Hematopoietic multipotent progenitor cell treated with erythropoietin and hydrocortisone succinate and interleukin-3 and kit ligand, for 6 days (in vitro differentiated cells): ENCODE measurements around the gene SIM1.

Experiments
- DNase-seq: peaks from one replicate; pipeline ENCODE4 v3.0.0-alpha.2; 2015

Gene SIM1

DNA sequence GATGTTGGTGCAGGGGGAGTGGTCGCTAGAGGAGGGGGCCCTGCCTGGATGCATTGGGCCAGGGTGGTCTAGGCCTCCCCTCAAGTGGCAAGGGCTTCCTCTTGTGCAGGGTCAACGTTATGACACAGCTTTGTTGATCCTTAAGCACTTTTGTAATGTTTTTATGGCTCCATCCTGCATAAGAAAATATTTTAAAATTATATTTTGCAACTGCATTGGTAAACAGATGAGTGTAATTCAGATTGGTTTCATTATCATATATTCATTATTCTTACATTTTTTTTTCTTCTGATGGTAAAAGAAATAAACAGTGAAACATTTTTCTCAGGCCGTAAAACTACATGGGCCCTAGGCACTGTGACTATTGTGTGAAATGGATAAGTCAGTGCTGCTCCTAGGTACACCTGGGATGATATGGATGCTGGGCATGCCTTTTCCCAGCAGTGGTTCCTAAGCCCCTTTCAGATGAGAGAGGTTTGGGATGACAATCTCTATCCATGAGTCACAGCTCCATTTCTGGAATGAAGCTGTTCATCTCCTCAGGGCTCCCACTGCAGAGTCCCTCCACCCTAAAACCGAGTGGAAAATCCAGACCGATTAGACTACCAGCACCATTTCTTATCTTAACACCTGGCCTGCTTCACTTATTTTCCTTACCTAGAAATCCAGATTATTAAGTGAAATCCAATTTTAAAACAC, 5.8 kb upstream of the SIM1 start:
- no peak for DNase-seq

DNA sequence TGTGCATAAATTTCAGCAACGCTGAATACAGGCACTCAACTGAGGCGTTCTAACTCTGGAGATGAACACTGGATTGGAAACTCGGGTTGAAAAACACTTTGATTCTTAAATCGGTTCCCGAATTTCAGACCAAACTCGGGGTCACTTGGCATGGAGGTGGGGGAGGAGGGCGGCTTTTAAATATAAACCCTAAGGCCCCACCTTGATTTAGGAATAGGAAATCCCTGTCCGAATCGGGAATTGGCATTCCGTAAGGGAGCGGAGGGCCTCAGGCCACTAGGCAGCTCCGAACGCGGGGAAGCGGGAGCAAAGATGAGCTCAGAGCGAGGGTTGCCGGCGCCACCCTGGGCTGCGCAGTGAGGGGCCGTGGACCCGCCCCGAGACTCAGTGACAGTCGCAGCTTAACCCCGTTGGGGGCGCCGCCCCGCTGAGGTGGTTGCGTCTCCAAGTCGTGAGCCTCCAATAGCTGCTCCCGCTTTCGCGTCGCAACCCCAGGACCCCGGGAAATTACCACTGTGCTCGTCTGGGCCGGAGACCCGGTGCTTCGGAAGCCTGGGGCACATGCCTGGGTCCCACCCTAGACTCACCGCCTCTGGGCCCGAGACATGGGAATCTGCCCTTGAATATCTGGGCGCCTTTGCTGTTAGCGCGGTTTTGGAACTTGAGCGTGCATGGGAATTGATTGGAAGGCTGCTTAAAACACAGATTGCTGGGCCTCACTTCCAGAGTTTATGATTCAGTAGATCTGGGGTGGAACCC, 4.6 kb upstream of the SIM1 start:
- no peak for DNase-seq

DNA sequence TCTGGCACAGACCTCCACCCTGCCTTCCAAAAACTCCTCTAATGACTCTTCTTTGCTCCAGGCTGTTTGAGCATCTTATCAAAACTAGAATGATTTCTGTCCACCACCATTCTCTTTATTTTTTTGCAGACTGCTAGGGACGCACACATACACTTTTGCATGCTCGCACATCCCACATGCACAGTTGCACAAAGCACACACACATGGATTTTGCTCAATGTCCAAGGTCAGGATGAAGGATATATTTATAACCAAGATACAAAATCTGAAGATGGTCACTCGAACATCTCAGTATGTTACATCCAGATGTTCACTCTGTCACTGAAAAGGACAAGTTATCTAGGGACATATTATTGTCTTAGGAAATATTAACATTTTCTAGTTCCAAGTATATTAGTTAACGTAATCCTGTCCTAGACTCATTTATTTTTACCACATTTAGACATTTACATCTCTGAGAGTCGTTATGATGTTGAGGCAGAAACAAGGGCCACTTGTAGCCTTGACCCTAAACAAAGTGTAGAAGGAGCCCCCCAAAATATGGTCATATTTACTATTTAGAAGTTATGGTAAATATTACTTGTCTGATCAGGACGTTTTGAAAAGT, 3.4 kb upstream of the SIM1 start:
- DNase-seq = no peak

DNA sequence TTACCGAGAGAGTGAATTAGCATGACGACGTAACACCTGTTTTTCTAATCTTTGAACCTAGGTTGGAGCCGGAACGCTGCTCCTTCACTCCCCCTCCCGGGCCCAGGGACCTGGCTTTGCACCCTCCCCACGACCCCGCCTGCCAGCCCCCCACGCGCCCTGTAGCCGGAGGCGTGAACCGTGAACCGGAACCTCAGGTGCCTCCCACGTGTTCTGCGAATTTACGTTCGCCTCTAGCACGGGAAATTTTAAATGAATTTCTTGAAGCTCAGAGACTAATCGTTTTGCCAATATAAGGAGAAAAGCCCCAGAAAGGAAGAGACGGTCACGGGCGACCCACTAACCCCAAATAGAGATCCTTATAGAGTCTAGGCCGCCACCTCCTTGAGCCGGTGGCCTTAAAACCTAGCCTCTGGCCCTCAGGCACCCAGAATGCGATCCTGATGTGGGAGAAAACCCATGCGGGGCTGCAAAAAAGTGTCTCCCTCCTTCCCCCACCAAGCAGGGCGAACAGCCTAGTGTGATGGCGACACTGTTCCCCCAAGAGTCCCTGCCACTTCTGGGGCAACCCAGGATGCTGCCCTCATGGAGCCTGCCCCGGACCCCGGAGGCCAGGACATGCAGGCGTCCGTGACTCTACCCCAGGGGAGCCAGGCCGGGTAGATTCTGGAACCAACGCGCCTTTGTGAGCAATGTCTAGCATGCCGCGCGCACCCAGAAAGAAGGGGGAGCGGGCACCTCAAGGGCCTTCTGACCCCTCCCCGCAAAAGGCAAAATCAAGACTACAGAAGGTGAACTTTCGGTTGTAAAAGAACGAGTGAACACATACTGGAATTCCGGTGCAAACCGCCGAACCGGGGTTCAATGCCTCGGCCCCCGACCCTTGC, 2.7 kb upstream of the SIM1 start:
- DNase-seq = no peak

DNA sequence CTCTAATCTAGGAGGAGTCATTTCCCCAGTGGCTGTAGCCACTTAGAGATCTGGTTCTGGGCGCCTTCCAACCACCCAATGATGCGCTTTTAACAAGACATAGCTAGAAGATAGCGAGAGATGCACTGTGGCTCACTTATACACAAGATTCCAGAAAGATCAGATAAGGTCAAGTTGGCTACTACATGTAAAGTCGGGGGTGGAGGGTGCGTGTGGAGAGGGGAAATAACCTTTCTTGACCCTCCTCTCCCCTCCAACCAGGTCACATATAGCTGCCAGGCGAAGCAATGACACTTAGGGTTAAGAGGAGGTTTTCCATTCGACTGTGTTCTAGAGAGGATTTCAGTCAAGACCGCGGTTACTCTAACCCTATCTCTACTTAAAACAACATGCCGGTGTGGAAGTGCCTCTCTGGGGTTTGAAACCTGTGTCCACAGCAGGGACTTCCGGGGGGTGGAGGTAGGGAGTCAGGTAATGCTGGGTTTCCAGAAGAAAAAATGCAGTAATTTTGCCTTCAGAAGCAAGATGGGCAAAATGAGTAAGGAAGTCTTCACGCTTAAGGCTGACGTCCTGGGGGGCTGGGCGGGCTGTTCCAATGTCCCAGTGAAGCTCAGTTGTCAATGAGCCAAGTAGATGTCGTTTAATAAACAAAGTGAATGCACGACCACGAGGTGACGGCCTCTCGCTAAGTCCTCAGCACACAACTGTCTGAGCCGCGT, 1.8 kb upstream of the SIM1 start:
- no peak for DNase-seq

DNA sequence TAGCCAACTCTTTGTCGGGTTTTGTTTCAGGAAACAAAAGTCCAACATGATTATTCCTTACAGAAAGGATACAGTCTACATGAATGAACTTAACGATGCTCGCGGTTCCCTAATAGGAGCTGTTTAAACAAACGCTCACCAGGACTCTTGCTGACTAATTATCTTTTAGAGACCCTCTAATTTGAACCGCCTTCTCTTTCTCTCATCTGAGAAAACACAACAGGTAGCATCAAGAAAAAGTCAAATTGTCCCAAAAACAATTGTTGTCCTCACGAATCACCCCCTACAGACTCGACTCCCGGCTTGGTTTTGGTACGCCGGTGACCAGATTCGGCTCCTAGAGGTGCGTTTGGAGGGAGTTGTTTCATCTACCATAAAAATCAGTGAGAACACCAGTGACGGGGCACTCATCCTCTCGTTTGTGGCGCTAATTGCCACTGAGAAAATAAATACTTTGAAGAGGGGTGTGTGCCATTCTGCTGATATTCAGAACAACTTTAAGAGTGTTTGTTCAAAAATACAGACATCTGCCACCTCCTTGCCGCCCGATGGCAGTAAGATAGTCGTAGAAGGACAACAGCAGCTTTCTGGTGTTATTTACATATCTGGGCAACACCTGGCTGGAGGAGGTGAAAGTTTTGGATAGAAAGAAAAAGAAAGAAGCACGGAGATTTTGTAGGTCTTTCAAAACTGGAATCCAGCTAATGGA, 1.1 kb upstream of the SIM1 start:
- no peak for DNase-seq

DNA sequence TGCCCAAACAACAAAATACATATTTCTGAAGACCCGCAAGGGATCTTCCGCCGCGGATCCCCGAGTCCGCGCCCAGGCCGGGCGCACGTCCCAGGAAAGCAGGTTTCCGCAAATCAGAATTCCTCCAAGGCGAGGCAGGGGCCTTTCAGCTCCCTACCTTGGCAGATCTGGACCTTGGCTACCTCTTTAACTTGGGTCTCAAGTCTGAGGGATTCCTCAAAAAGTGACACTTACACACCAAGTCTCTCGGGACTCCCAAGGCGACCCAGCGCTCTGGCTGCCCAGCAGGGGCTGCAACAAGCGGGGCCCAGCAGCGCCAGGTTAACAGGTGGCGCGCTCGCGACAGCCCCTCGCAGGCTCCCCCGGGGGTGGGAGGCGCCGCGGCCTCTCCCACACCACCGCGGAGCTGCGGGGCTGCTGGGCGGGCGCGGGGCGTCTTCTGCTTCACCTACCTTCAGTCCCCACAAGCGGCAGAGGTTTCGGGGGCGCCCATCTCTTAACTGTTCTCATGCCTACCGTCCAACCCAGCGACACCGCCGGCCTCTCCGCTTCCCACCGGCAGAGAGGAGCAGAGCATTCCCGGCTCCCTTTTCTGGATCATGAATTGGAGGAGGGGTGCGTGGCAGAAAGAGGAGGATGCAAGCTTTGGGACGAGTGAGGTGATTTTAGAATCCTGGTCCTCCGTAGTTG, 414 bp downstream of the SIM1 start:
- DNase-seq = no peak

DNA sequence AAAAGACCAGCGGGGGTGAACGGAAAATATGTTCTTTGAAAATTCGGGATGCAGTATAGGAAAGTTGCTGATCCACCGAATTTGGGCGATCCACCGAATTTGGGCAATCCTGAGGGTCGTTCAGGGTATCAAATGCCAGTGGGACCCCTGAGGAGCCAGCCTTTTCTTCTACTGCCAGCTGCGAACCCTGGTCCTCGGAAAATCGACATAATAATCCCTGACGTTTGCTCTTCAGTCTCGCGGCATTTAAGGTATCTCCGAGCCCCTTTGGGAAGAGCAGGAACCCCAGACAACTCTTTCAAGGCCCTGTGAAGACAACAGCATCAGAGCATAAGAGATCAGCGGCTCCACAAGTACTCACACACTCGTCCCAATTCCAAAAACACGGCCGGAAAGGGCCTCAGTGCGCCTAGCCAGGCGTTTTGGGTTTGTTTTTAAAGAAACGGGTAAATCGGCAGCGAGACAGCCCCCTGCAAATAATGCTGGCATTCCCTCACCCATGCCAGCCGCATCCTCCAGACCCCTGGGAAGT, 1.0 kb downstream of the SIM1 start:
- DNase-seq = no peak

DNA sequence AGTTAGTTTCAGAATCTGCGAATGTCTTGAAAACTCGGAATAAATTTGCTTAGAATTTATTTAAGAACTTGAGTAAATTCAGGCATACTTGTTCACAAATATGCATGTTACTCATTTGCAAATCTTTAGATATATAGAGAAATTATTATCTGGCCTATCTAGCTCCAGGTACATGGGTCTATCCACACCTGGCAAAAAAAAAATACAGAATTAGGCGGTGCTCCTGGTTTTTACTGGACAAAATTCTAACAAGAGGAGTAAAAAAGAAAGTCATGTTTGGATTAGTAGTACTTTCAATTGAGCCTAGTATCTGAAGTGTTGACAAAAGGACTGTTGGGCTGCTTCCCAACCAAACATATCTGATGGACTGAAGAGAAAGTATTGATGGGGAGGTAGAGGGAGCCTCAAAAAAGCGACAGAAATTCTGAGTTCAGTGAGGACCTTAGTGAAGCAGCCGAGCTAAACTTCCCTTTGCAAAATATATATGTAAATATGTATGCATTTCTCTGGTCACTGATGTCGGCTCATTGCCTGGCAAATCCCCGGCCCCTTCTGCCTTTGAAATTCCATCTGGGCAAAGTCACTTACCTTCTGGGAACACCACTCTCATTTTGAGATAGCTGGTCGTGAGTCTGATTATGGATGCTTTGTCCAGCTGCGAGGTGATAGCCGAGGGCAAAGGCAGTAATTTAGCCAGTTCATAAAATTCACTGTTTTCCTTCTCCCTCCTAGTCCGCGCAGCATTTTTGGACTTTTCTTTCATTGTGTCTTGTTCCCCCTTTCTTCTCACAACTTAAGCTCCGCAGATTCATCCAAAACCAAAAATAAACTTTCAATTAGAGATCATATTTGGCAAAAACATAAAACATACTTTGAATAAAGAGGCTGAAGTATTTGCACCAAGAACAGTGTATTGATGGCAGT, 1.8 kb downstream of the SIM1 start:
- DNase-seq = no peak

DNA sequence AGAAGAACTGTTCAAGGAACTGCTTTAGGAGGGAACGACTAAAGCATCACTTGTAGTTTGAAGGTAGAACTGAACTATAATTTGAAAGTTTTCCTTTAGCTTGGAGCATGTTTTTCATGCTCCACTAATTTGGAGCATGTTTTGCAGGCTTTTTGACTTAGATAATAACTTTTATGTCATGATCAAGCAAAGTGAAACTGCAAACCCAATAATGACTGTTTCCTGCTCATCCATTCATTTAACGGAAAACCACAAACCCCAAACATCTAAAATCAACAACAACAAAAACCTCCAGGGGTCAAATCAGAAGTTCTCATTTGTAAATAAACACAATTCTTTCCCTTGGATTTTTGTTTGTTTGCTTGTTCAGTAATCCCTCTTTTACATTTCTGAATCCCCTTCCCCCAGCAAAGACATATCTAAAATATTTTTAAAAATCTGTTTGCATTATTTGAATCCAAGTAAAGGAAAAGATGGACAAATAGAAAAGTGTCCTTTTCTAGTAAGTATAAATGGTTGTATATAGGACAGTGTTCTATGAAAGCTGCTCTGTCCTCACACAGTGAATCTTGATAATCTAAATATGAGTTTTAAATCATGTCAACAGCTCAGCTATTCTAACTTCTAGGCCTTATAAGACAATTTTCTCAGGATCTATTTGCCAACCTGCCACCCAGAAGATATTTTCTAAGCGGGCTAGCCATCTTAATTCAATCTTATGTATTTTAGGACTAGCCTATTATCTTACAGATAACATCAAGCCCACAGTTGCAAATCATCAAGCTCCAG, 2.6 kb downstream of the SIM1 start:
- no peak for DNase-seq

DNA sequence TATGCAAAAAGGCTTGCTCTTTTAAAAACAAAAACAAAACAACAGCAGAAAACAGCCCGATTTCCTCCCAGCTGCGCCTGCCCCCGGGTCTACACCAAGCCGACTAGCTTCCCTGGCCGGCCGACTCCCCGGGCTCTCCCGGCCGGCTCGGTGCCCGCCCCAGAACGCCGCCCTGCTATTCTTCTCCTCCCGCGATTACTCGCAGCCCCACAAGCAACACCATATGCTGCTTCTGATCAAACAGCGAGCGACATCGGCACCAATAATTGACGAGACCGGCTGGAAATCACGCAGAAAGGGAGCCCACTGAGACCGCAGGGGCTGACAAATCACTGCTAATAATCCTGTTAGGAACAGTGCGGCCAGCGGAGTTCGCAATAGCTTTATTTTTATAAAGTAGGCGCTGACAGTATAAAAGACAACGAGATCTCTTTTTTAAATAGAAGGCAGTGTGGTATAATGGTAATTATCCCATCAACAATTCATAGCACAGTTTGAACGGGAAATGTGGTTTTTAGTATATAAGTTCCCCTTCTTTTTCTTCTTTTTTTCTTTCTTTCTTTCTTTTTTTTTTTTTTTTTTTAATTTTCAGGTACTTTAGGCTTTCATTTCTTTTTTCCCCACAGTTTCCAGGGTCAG, 3.3 kb downstream of the SIM1 start:
- DNase-seq = no peak

DNA sequence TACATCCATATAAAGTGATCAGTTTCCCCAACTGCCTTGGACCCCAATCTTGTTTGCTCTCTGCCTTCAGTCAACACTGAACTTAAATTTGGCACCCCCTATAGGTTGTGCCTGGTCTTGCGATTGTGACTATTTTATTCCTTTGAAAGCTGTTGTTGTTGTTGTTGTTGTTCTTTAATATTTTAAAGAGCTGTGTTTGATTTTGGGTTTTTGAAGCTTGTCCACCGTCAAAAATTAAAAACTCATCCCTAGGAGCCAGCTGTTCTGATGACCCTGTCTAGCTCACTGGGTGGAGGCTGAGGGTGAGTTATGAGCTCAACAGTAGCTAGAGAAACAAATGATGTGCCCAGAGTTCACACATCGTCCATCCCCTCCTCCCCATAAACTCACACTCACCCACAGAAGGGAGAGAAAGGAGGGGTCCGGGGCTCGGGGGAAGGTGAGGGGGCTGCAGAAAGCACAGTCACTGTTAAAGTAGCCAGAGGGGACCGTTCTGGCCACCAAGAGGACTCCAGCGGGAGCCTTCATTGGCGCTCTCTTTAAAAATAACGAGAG, 4.0 kb downstream of the SIM1 start:
- DNase-seq = no peak

DNA sequence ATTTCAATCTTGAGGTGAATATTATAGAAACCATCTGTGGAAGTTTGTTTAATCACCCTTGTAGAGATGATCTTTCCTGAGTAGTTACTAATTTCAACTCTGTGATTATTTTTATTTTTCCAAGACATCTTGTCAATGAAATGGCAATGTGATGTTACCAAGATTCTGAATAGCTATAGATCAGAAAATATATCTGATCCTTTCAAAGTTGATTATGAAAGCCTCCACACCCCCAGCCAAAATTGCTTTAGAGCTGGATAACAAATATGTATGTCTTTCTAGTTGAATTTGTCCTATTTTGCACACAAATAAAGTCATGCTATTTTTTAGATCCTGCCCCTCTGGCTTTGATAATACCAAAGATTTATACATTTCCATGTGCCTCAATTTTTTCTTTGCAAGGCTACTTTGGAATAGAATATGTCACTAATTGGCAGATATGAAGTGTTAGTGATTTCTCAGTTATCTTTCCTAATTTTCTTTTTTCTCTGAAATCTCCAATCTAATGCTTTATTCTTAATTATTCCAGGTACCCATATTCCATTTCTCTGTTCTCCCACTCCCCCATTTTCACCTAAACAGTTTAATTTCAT, 5.0 kb downstream of the SIM1 start:
- no peak for DNase-seq

DNA sequence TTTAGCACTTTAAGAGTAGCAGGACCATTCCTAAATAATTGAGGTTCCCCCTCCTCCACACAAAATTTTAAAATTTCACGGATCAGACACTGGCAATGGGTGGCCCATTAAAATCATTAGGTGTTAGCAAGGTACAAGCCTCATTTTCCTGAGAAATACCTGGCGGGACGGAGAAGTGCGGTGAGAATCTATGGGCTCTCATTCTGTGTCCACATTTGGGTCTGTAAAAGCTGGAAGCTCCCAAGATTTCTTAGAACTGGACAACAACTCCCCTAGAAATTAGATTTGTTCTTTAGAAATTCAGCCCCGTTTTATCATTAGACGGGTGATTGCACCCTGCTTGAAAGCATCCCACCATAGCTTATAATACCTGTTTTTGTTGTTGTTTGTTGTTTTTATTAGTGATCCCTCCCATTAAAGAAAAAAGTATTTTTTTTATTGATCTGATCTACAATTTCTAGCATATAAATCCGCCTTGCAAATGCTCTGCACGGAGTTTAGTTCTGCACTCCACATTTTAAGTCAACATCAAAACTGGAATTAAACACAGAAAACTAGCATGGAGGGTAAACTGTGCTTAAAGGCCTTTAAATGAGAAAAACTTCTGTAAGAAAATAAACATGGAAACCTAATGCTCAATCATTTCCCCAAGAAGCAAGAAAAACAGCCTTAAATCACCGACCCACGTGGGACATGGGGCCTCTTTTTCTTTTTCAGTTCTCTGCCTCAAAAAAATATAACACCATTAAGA, 5.7 kb downstream of the SIM1 start:
- no peak for DNase-seq

DNA sequence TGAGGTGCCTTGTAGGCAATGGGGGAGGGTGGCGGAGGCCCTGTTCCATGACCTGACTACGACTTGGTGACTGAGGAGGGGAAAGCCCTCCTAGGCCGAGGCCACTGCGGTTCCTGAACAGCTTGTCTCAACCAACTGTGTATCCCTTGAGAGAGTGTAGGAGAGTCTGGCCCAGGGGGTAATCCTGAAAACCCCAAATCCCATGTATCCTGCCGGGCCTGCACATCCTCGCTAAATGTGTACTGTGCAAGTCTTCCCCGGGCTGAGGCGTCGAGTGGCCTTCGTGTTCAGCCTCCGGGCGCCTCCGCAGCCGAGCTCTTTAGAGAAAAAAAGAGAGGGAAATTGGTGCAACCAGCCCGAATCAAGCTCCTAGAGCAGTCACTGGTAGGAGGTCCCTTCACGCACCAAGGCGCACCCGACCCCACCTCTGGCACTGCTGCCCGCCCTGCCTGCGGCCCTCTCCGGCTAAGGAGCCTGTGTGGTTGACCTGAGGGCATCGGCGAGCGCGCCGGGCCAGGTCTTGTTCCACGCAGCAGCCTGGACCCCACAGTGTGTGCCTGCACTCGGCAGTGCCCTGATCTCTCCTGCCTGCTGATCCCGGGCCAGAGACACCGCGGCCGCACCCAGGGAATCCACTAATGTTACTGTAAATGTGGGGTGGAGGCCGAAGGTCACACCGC, 7.3 kb downstream of the SIM1 start:
- DNase-seq = no peak

DNA sequence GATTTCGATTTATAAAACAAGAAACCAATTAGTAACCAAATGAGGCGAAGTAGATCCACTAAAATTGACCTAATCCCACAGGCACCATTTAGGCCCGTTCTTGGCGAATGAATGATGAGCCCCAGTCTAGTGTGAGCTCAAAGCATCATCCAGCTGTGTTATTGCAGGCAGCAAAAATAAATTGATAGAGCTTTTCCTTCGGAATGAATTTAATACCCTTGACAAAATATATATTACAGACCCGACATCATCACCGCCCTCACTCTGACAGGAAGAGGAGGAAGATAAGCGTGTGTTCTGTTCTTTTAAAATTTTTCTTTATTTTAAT, 7.8 kb downstream of the SIM1 start:
- no peak for DNase-seq
